Suprapubic skin (tissue), 4 donors: ENCODE results near the gene CRELD1.

Experiments
- CTCF ChIP-seq, 2 donors: fragments of 200-600 bp in 1 of 2; fragments of 450-650 bp in 1 of 2; sonication (generic) in 1 of 2; IDR thresholded peaks; one replicate each; pipeline ENCODE4 v1.5.1; 2016 to 2019; ENCODE audit warnings: antibody characterized with exemption in 2 of 2, mild to moderate bottlenecking in 1 of 2, moderate library complexity in 1 of 2
- EP300 ChIP-seq: sonication (generic); formaldehyde crosslinking; IDR thresholded peaks from one replicate; pipeline ENCODE4 v1.6.1; 2017; ENCODE audit warnings: antibody characterized with exemption
- POLR2A ChIP-seq, 2 donors: fragments of 450-650 bp; IDR thresholded peaks; one replicate each; pipeline ENCODE4 v1.6.1; 2017; ENCODE audit warnings: antibody characterized with exemption in 2 of 2, mild to moderate bottlenecking in 2 of 2, moderate library complexity in 2 of 2
- POLR2AphosphoS5 ChIP-seq, 3 donors: sonication (generic); formaldehyde crosslinking; IDR thresholded peaks; one replicate each; pipeline ENCODE4 v1.6.1; 2017; ENCODE audit warnings: antibody characterized with exemption in 3 of 3

GRCh38 chr3:9978710-9979305 is 45.2 kb downstream of the CRELD1 start:
- TF ChIP-seq CTCF (IDR thresholded peaks at IDR 0.05): no peak
- no peak for TF ChIP-seq EP300
- no peak for TF ChIP-seq POLR2A (IDR thresholded peaks at IDR 0.05)
- TF ChIP-seq POLR2AphosphoS5 (IDR thresholded peaks at IDR 0.05): no peak
